HL-60 (cell line): ENCODE measurements around the gene IQSEC1.

Source experiments
- DNase-seq, 2 experiments: peaks; one replicate each; pipeline ENCODE4 v3.0.0-alpha.2; 2010 to 2020; ENCODE audit warnings: low read depth in 1 of 2, low spot score in 1 of 2
- H3K27ac ChIP-seq: fragments of 250-450 bp; sonication (Bioruptor Pico); replicated peaks from 2 replicates; pipeline ENCODE4 v1.5.1; 2020; ENCODE audit warnings: mild to moderate bottlenecking, moderate library complexity
- H3K27me3 ChIP-seq: fragments of 250-450 bp; sonication (Bioruptor Pico); 2 replicates; pipeline ENCODE4 v1.5.1; 2021; ENCODE audit warnings: mild to moderate bottlenecking, moderate library complexity; ENCODE audit not compliant: insufficient read depth, poor library complexity, severe bottlenecking
- H3K4me3 ChIP-seq: replicated peaks from 2 replicates; pipeline ENCODE4 v1.5.1; 2011; ENCODE audit warnings: mild to moderate bottlenecking, control low read depth, low read length; ENCODE audit not compliant: insufficient read depth
- CTCF ChIP-seq: IDR thresholded peaks from one replicate; pipeline ENCODE4 v1.5.1; 2011; ENCODE audit warnings: low read length, control low read depth, inconsistent platforms; ENCODE audit not compliant: insufficient read depth
- GABPA ChIP-seq: IDR thresholded peaks from 2 replicates; pipeline ENCODE4 v1.6.1; 2012; ENCODE audit warnings: low read depth
- POLR2AphosphoS5 ChIP-seq: IDR thresholded peaks from 2 replicates; pipeline ENCODE4 v1.6.1; 2012; ENCODE audit warnings: low read depth
- REST ChIP-seq: IDR thresholded peaks from 2 replicates; pipeline ENCODE4 v1.6.1; 2012; ENCODE audit warnings: low read depth; ENCODE audit not compliant: insufficient replicate concordance
- SPI1 ChIP-seq: IDR thresholded peaks from 2 replicates; pipeline ENCODE4 v1.6.1; 2012; ENCODE audit warnings: low read depth, mild to moderate bottlenecking, borderline replicate concordance

The IQSEC1 gene

GRCh38 chr3:13050446-13050845 lies 22.8 kb downstream of the IQSEC1 start:
- DNase-seq = no peak
- no peak overlapping the region for H3K4me3 ChIP-seq
- H3K27ac ChIP-seq = no peak overlapping the region
- no peak for TF ChIP-seq GABPA
- no peak for TF ChIP-seq CTCF
- TF ChIP-seq SPI1 = no peak
- no peak for TF ChIP-seq POLR2AphosphoS5
- TF ChIP-seq REST = no peak
- peaks cover 12% of the 10 kb centered on the region for H3K27me3 ChIP-seq

GRCh38 chr3:13049400-13049799 lies 23.8 kb downstream of the IQSEC1 start:
- DNase-seq = no peak
- Histone ChIP-seq H3K4me3 (no peak overlapping the region), H3K27ac (no peak overlapping the region), H3K27me3 (peaks cover 12% of the 10 kb centered on the region)
- no peak for TF ChIP-seq REST
- no peak for TF ChIP-seq SPI1
- no peak for TF ChIP-seq GABPA
- TF ChIP-seq CTCF = no peak
- no peak for TF ChIP-seq POLR2AphosphoS5

- Histone ChIP-seq H3K4me3 (no peak overlapping the region), H3K27ac (no peak overlapping the region), H3K27me3 (peaks cover 2% of the 10 kb centered on the region)
- TF ChIP-seq SPI1 (no peak), GABPA (no peak), REST (no peak), POLR2AphosphoS5 (no peak), CTCF (no peak)
- no peak for DNase-seq
Measured at GRCh38 chr3:13047296-13048165, 25.7 kb downstream of the IQSEC1 start.
